Measurements from ENCODE around the gene TTLL9.

- TF ChIP-seq CTCF (IDR thresholded peaks at IDR 0.05; ENCODE audit: insufficient read depth, low read length): no peak
- no peak for TF ChIP-seq POLR2AphosphoS5 (IDR thresholded peaks at IDR 0.05; ENCODE audit: low read depth)
These were observed 39.2 kb upstream of the TTLL9 start for GRCh38 chr20:31831211-31831610.

Measured in HL-60 (cell line).